ENCODE data around the gene CPM. TPM values are rescaled to one million over a fixed set of nuclear protein-coding genes. Genes with fewer than 3 reads are reported as not detected.
"Not testable (repeated sequence)": the region's sequence is repeated elsewhere in the genome, so short reads cannot be mapped to it uniquely, and the experiment has no call there.

Gene CPM
- total RNA-seq, 4 donors from 2014 or later, result 233 to 478 (median 301) TPM

DNA sequence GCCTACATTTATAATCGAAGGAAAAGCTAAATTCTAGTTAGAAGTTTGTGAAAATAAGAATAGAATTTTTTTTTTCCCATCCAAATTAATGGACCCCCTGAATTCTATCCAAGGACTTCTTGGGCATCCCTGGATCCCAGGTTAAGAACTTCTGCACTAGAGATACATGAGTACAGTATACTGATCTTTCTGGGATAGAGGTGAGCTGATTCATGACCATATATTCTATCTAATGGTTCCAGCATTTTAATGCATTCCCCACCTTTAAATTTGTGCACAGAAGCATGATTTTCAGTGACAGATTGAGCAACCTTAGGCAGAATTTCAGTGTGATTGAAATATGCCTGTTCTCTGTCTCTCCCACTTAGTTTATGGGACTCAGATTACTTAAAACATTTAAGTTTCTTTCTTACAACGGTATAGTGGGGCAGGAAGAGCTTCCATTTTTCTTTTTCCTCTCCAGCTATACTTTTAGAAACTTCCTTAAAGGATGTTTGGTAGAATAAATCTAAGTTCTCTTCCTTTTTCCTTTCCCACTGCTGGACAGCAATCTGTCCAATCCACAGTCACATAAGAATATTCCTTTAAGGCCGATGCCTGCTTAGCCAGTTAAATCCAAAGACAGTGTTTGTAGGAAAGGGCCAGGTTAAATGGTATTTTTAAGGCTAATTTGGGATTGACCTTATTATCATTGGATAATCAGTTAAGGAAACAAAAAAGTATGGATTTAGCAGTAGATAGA is 118.3 kb downstream of the CPM start:
- DNase-seq (ENCODE audit: low spot score) (no peak), ATAC-seq (ENCODE audit: low FRiP score) (no peak)
- TF ChIP-seq, protein P1, sequence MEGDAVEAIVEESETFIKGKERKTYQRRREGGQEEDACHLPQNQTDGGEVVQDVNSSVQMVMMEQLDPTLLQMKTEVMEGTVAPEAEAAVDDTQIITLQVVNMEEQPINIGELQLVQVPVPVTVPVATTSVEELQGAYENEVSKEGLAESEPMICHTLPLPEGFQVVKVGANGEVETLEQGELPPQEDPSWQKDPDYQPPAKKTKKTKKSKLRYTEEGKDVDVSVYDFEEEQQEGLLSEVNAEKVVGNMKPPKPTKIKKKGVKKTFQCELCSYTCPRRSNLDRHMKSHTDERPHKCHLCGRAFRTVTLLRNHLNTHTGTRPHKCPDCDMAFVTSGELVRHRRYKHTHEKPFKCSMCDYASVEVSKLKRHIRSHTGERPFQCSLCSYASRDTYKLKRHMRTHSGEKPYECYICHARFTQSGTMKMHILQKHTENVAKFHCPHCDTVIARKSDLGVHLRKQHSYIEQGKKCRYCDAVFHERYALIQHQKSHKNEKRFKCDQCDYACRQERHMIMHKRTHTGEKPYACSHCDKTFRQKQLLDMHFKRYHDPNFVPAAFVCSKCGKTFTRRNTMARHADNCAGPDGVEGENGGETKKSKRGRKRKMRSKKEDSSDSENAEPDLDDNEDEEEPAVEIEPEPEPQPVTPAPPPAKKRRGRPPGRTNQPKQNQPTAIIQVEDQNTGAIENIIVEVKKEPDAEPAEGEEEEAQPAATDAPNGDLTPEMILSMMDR (IDR thresholded peaks at IDR 0.05), result no peak

- DNase-seq (ENCODE audit: low spot score), result no peak
- TF ChIP-seq, protein P1 (IDR thresholded peaks at IDR 0.05), result no peak
- ATAC-seq (ENCODE audit: low FRiP score), result no peak
These were observed 119.8 kb downstream of the CPM start for GRCh38 chr12:68813242-68813593.

DNA sequence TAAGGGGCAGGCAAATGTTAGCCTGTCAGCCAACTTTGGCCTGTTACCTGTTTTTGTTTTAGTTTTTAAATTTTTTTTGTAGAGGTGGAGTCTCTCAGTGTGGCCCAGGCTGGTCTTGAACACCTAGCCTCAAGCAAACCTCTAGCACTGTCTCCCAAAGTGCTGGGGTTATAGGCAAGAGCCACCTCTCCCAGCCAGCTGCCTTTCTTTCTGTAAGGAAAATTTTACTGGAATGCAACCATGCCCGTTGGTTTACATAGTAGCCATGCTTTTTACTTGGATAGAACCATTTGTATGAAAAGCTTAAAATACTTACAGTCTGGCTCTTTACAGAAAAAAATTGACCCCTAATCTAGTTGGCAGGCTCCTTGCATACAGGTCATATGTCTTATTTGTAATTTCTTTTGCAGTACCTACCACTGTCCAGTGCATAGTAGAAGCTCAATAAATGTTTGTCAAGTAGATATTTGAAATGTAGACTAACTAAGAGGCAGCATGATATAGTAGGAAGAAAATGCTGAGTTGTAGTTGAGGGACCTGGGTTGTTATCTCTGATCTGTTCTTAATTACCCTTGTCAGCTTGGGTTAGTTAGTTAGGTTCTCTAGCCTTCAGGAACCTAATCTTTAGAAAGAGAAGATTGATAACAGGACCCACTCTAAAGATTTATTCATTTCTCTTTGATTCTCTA is 120.3 kb downstream of the CPM start:
- DNase-seq (ENCODE audit: low spot score) (no peak), ATAC-seq (ENCODE audit: low FRiP score) (no peak)
- TF ChIP-seq, protein P1 (IDR thresholded peaks at IDR 0.05), result no peak

DNA sequence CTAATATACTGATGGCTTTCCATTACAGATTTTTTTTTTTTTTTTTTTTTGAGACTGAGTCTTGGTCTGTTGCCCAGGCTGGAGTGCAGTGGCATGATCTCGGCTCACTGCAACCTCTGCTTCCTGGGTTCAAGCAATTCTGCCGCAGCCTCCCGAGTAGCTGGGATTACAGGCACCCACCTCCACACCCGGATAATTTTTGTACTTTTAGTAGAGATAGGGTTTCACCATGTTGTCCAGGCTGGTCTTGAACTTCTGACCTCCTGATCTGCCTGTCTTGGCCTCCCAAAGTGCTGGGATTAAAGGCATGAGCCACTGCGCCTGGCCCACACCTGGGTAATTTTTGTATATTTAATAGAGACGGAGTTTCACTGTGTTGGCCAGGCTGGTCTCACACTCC is 121.4 kb downstream of the CPM start:
- not testable (repeated sequence) for ATAC-seq (ENCODE audit: low FRiP score); DNase-seq (ENCODE audit: low spot score)

DNA sequence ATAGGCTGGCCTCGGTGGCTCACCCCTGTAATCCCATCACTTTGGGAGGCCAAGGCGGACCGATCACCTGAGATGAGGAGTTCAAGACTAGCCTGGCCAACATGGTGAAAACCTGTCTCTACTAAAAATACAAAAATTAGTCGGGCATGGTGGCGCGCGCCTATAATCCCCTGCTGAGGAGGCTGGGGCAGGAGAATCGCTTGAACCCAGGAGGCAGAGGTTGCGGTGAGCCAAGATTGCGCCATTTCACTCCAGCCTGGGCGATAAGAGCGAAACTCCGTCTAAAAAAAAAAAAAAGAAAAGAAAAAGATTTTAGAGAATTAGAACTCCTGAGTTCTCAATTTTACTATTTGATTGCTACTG is 123.0 kb downstream of the CPM start:
- not testable (repeated sequence) for ATAC-seq (ENCODE audit: low FRiP score); DNase-seq (ENCODE audit: low spot score)

GRCh38 chr12:68809190-68810026 is 123.6 kb downstream of the CPM start:
- ATAC-seq (ENCODE audit: low FRiP score), result no peak
- no peak for DNase-seq (ENCODE audit: low spot score)
- TF ChIP-seq, protein P1 (IDR thresholded peaks at IDR 0.05), result no peak

GRCh38 chr12:68808388-68809189 is 124.4 kb downstream of the CPM start:
- TF ChIP-seq, protein P1 (IDR thresholded peaks at IDR 0.05), result peak in 1 of 3 donors; percentile 3
- peak; percentile 46 for DNase-seq (ENCODE audit: low spot score)
- ATAC-seq (ENCODE audit: low FRiP score), result peak; percentile 78

Measured in omental fat pad (tissue), 4 donors.